NCI-H69 (cell line): ENCODE results near the gene TMEM191C.
"Not testable (repeated sequence)": the region's sequence is repeated elsewhere in the genome, so short reads cannot be mapped to it uniquely, and the experiment has no call there.

Experiments used
- DNase-seq: peaks from one replicate; lab custom pipeline; 2025; lab: John Stamatoyannopoulos, UW

Gene TMEM191C

GRCh38 chr22:21446128-21446826 lies 20.9 kb upstream of the TMEM191C start:
- no peak for DNase-seq

GRCh38 chr22:21446827-21447690 lies 20.1 kb upstream of the TMEM191C start:
- DNase-seq: no peak

GRCh38 chr22:21447694-21448402 lies 19.3 kb upstream of the TMEM191C start:
- DNase-seq: no peak

GRCh38 chr22:21448627-21449416 lies 18.4 kb upstream of the TMEM191C start:
- no peak for DNase-seq

- no peak for DNase-seq
These were observed 17.5 kb upstream of the TMEM191C start for GRCh38 chr22:21449531-21450319.

GRCh38 chr22:21450320-21450831 lies 16.8 kb upstream of the TMEM191C start:
- no peak for DNase-seq

- DNase-seq: no peak
These were observed 16.3 kb upstream of the TMEM191C start for GRCh38 chr22:21450858-21451353.

- DNase-seq: no peak
These were observed 15.4 kb upstream of the TMEM191C start for GRCh38 chr22:21451545-21452520.

GRCh38 chr22:21452666-21453065 lies 14.5 kb upstream of the TMEM191C start:
- DNase-seq: not testable (repeated sequence)

GRCh38 chr22:21454998-21455333 lies 12.2 kb upstream of the TMEM191C start:
- DNase-seq: not testable (repeated sequence)

GRCh38 chr22:21455334-21456089 lies 11.7 kb upstream of the TMEM191C start:
- no peak for DNase-seq

- DNase-seq: no peak
These were observed 10.0 kb upstream of the TMEM191C start for GRCh38 chr22:21457023-21457787.

- not testable (repeated sequence) for DNase-seq
These were observed 4.5 kb upstream of the TMEM191C start for GRCh38 chr22:21462672-21463071.

- DNase-seq: not testable (repeated sequence)
These were observed 1.3 kb downstream of the TMEM191C start for GRCh38 chr22:21468194-21469096.

GRCh38 chr22:21469097-21469994 lies 2.2 kb downstream of the TMEM191C start:
- DNase-seq: not testable (repeated sequence)

- not testable (repeated sequence) for DNase-seq
These were observed 5.8 kb downstream of the TMEM191C start for GRCh38 chr22:21472984-21473383.
